Measurements from ENCODE around the gene PHKG1.
A peak's percentile ranks its signal among the peaks of the same experiment; 100 is the strongest.
"Not testable (repeated sequence)": the region's sequence is repeated elsewhere in the genome, so short reads cannot be mapped to it uniquely, and the experiment has no call there.

The PHKG1 gene

GRCh38 chr7:56033671-56034432, 58.9 kb downstream of the PHKG1 start:
- peak; percentile 79 for DNase-seq

- not testable (repeated sequence) for DNase-seq
These were observed 60.2 kb downstream of the PHKG1 start for GRCh38 chr7:56032578-56032977.

GRCh38 chr7:56031556-56031955, 61.2 kb downstream of the PHKG1 start:
- not testable (repeated sequence) for DNase-seq

- no peak for DNase-seq
These were observed 62.4 kb downstream of the PHKG1 start for GRCh38 chr7:56030340-56030739.

All from NCI-H1436 treated with DMSO at 0.1 percent for 48 hours (cell line).